Astrocyte of the hippocampus (primary cell): ENCODE results near the gene FBXO31.
"Not testable (repeated sequence)": the region's sequence is repeated elsewhere in the genome, so short reads cannot be mapped to it uniquely, and the experiment has no call there.

Source experiments
- DNase-seq: peaks from one replicate; pipeline ENCODE4 v3.0.0; 2011; ENCODE audit warnings: low read depth, low spot score

FBXO31 gene

GRCh38 chr16:87411375-87412271 lies 28.0 kb upstream of the FBXO31 start:
- DNase-seq, result no peak

- no peak for DNase-seq
Measured at GRCh38 chr16:87410968-87411367, 27.4 kb upstream of the FBXO31 start.

- DNase-seq, result no peak
Measured at GRCh38 chr16:87410530-87410929, 27.0 kb upstream of the FBXO31 start.

GRCh38 chr16:87409781-87410180 lies 26.2 kb upstream of the FBXO31 start:
- DNase-seq, result no peak

GRCh38 chr16:87409153-87409552 lies 25.6 kb upstream of the FBXO31 start:
- no peak for DNase-seq

- peak; percentile 76 for DNase-seq
Measured at GRCh38 chr16:87407511-87408112, 24.0 kb upstream of the FBXO31 start.

- no peak for DNase-seq
Measured at GRCh38 chr16:87406495-87407088, 23.0 kb upstream of the FBXO31 start.

- DNase-seq, result no peak
Measured at GRCh38 chr16:87404764-87405625, 21.4 kb upstream of the FBXO31 start.

- DNase-seq, result no peak
Measured at GRCh38 chr16:87395181-87395842, 11.7 kb upstream of the FBXO31 start.

- no peak for DNase-seq
Measured at GRCh38 chr16:87393680-87394055, 10.1 kb upstream of the FBXO31 start.

GRCh38 chr16:87392821-87393679 lies 9.5 kb upstream of the FBXO31 start:
- peak; percentile 67 for DNase-seq

GRCh38 chr16:87391950-87392820 lies 8.6 kb upstream of the FBXO31 start, which contains the start of gene MAP1LC3B:
TSS of gene MAP1LC3B (plus strand) at chr16:87392336. CDS start at chr16:87392428, 92 bp downstream.
- peak; percentile 100 for DNase-seq

- DNase-seq, result no peak
Measured at GRCh38 chr16:87391324-87391949, 7.9 kb upstream of the FBXO31 start.

- DNase-seq, result no peak
Measured at GRCh38 chr16:87390641-87391323, 7.2 kb upstream of the FBXO31 start.

- DNase-seq, result not testable (repeated sequence)
Measured at GRCh38 chr16:87389914-87390313, 6.3 kb upstream of the FBXO31 start.

GRCh38 chr16:87389245-87389644 lies 5.7 kb upstream of the FBXO31 start:
- no peak for DNase-seq

GRCh38 chr16:87388818-87389134 lies 5.2 kb upstream of the FBXO31 start:
- DNase-seq, result no peak
